B cell (primary cell): Measurements from ENCODE around the gene DOC2B. TPM values are rescaled to one million over a fixed set of nuclear protein-coding genes. Genes with fewer than 3 reads are reported as not detected.

Experiments
- ATAC-seq: fragments of 200-7000 bp; cut with Tn5 transposase; one replicate; pipeline ENCODE4 v1.10.0; 2021; ENCODE audit warnings: low read depth, mild to moderate bottlenecking, moderate number of reproducible peaks, moderate library complexity
- CTCF ChIA-PET: fragments of 350-600 bp; sonication (Branson Sonifier 250); formaldehyde crosslinking; loops from one replicate; lab custom pipeline; 2021; ENCODE audit warnings: antibody characterized with exemption, inconsistent platforms; lab: Charles Lee
- POLR2A ChIA-PET: fragments of 350-600 bp; sonication (Branson Sonifier 250); formaldehyde crosslinking; loops from one replicate; lab custom pipeline; 2021; ENCODE audit warnings: antibody characterized with exemption; lab: Charles Lee
- DNase-seq: peaks from one replicate; pipeline ENCODE4 v3.0.0; 2013
- H2AFZ ChIP-seq: 2 replicates; pipeline ENCODE4 v1.6.1; 2012; ENCODE audit warnings: mild to moderate bottlenecking, low read depth, low read length; ENCODE audit not compliant: insufficient read depth, poor library complexity, severe bottlenecking
- H3K27ac ChIP-seq, 2 donors: 1 replicate in 1 of 2; 2 replicates in 1 of 2; pipeline ENCODE4 v1.5.1; 2012 to 2013; ENCODE audit warnings: low read length in 2 of 2, mild to moderate bottlenecking in 2 of 2, moderate library complexity in 1 of 2
- H3K27me3 ChIP-seq, 4 experiments: fragments of 200-600 bp in 1 of 4; sonication (generic) in 1 of 4; replicated peaks in 1 of 4; 1 replicate in 2 of 4; 2 replicates in 2 of 4; pipeline versions ENCODE4 v1.6.1 to v1.7.0; 2013 to 2016; ENCODE audit warnings: low read length in 3 of 4, mild to moderate bottlenecking in 2 of 4, mixed read lengths in 1 of 4, moderate library complexity in 1 of 4; ENCODE audit not compliant: insufficient read depth in 4 of 4, control insufficient read depth in 3 of 4; ENCODE audit errors: control extremely low read depth in 1 of 4
- H3K36me3 ChIP-seq, 2 experiments: replicated peaks in 1 of 2; 1 replicate in 1 of 2; 2 replicates in 1 of 2; pipeline versions ENCODE4 v1.6.1 to v1.7.1; 2013; ENCODE audit warnings: low read length in 1 of 2; ENCODE audit not compliant: insufficient read depth in 2 of 2, control insufficient read depth in 1 of 2; ENCODE audit errors: control extremely low read depth in 1 of 2, extremely low read depth in 1 of 2
- H3K4me1 ChIP-seq, 2 donors: fragments of 200-600 bp in 1 of 2; sonication (generic) in 1 of 2; 1 replicate in 1 of 2; 2 replicates in 1 of 2; pipeline versions ENCODE4 v1.5.1 to v1.6.1; 2013 to 2017; ENCODE audit warnings: low read length in 2 of 2; ENCODE audit not compliant: control insufficient read depth in 2 of 2, insufficient read depth in 2 of 2
- H3K4me2 ChIP-seq: replicated peaks from 2 replicates; pipeline ENCODE3; 2012; ENCODE audit warnings: mild to moderate bottlenecking, low read depth, low read length; ENCODE audit not compliant: poor library complexity, severe bottlenecking
- H3K4me3 ChIP-seq, 5 experiments: fragments of 200-600 bp in 1 of 5; sonication (generic) in 1 of 5; 1 replicate in 3 of 5; 2 replicates in 2 of 5; pipeline versions ENCODE4 v1.5.1 to v1.7.0; 2011 to 2016; ENCODE audit warnings: low read length in 4 of 5, mild to moderate bottlenecking in 4 of 5, low read depth in 2 of 5, control low read depth in 1 of 5, moderate library complexity in 1 of 5; ENCODE audit not compliant: insufficient read depth in 1 of 5; ENCODE audit errors: control extremely low read depth in 1 of 5, extremely low read depth in 1 of 5
- H3K79me2 ChIP-seq: fragments of 200-600 bp; sonication (generic); one replicate; pipeline ENCODE4 v1.6.0; 2016; ENCODE audit warnings: low read length; ENCODE audit not compliant: control insufficient read depth, insufficient read depth
- H3K9ac ChIP-seq: fragments of 200-600 bp; sonication (generic); 2 replicates; pipeline ENCODE4 v1.6.1; 2017; ENCODE audit warnings: mild to moderate bottlenecking, low read length, moderate library complexity
- H3K9me3 ChIP-seq, 3 donors: one replicate each; pipeline versions ENCODE4 v1.6.1 to v1.7.1; 2013; ENCODE audit warnings: low read length in 2 of 3; ENCODE audit not compliant: control insufficient read depth in 2 of 3, insufficient read depth in 1 of 3; ENCODE audit errors: control extremely low read depth in 1 of 3
- H4K20me1 ChIP-seq: 2 replicates; pipeline ENCODE4 v1.6.0; 2012; ENCODE audit warnings: mild to moderate bottlenecking, low read length; ENCODE audit not compliant: insufficient read depth, control insufficient read depth, poor library complexity, severe bottlenecking
- H3K27ac Mint-ChIP-seq: one replicate; pipeline ENCODE4 v1.8.0; 2021; ENCODE audit warnings: mixed read lengths
- H3K27me3 Mint-ChIP-seq: one replicate; pipeline ENCODE4 v1.8.0; 2021; ENCODE audit warnings: mixed read lengths
- H3K4me1 Mint-ChIP-seq: one replicate; pipeline ENCODE4 v1.8.0; 2021; ENCODE audit warnings: mixed read lengths
- H3K4me3 Mint-ChIP-seq: one replicate; pipeline ENCODE4 v1.8.0; 2021; ENCODE audit warnings: mixed read lengths
- H3K9me3 Mint-ChIP-seq: one replicate; pipeline ENCODE4 v1.8.0; 2022; ENCODE audit warnings: mixed read lengths; ENCODE audit not compliant: insufficient read depth
- CTCF ChIP-seq: fragments of 200-600 bp; IDR thresholded peaks from one replicate; pipeline ENCODE4 v1.8.0; 2022; ENCODE audit warnings: antibody characterized with exemption, mild to moderate bottlenecking
- EZH2 ChIP-seq: IDR thresholded peaks from 2 replicates; pipeline ENCODE4 v1.6.1; 2012; ENCODE audit warnings: borderline replicate concordance, low read depth, mild to moderate bottlenecking, moderate library complexity, low read length; ENCODE audit not compliant: insufficient read depth, poor library complexity, severe bottlenecking
- WGBS: methylation state at CpG from one replicate; pipeline ENCODE4 v1.1.5; 2013; ENCODE audit warnings: missing lambda C conversion rate; ENCODE audit not compliant: insufficient coverage; 5-methylcytosine and 5-hydroxymethylcytosine counted together
- intact Hi-C: fragments of 100-400 bp; cut with micrococcal nuclease; formaldehyde crosslinking; loops from one replicate; pipeline ENCODE4 v1.10.0; 2022
- polyA plus RNA-seq: library from polyadenylated mRNA; depleted of rRNA; stranded (reverse); fragments of >200 nt; gene quantifications from 2 replicates; pipeline ENCODE4 v1.2.3, GENCODE V29; 2012
- total RNA-seq, 2 donors: library from RNA; stranded (reverse); fragments of 120-200 nt in 1 of 2; gene quantifications; 1 replicate in 1 of 2; 2 replicates in 1 of 2; pipeline versions ENCODE4 v1.2.3 to v1.2.4, GENCODE V29; 2013 to 2022

DOC2B gene
- total and polyA plus RNA-seq, 2 donors (not counting 1 experiment from before 2014, with no cell fraction given): not detected

- Mint-ChIP-seq H3K4me3 (no peak overlapping the region), H3K27me3 (no peaks in the 10 kb centered on the region), H3K4me1 (peaks cover 8% of the 10 kb centered on the region), H3K9me3 (no peaks in the 10 kb centered on the region), H3K27ac (no peak overlapping the region)
- ATAC-seq (no peak), DNase-seq (no peak)
- Histone ChIP-seq H3K27me3 (no peaks in the 10 kb centered on the region), H3K4me2 (no peak overlapping the region), H2AFZ (no peak overlapping the region), H3K9ac (no peak overlapping the region), H3K9me3 (peaks cover 0 to 2% (median 0%) of the 10 kb centered on the region in 3 donors), H3K4me1 (peaks cover 4 to 14% of the 10 kb centered on the region in 2 donors), H4K20me1 (no peaks in the 10 kb centered on the region), H3K4me3 (no peak overlapping the region), H3K27ac (no peak overlapping the region), H3K79me2 (no peaks in the 10 kb centered on the region), H3K36me3 (no peaks in the 10 kb centered on the region)
- POLR2A ChIA-PET: no interaction called here
- CTCF ChIA-PET: no interaction called here
- intact Hi-C loops: no loop called here
- WGBS: 76% methylated on average over 9 of the region's 10 CpGs
- TF ChIP-seq EZH2 (no peak), CTCF (no peak)
These were observed 38.2 kb upstream of the DOC2B start for GRCh38 chr17:219696-220095.

GRCh38 chr17:218432-219110 lies 37.1 kb upstream of the DOC2B start:
- H3K4me2 ChIP-seq: no peak overlapping the region
- H3K9me3 ChIP-seq: peaks cover 0 to 2% (median 0%) of the 10 kb centered on the region in 3 donors
- intact Hi-C loops: no loop called here
- Mint-ChIP-seq H3K4me3 (no peak overlapping the region), H3K4me1 (peaks cover 8% of the 10 kb centered on the region), H3K27me3 (no peaks in the 10 kb centered on the region), H3K9me3 (no peaks in the 10 kb centered on the region), H3K27ac (no peak overlapping the region)
- ChIA-PET CTCF (no interaction called here), POLR2A (no interaction called here)
- no peak overlapping the region for H2AFZ ChIP-seq
- ATAC-seq (no peak), DNase-seq (no peak)
- TF ChIP-seq EZH2 (no peak), CTCF (no peak)
- no peaks in the 10 kb centered on the region for H3K27me3 ChIP-seq
- H3K36me3 ChIP-seq: no peaks in the 10 kb centered on the region
- H4K20me1 ChIP-seq: no peaks in the 10 kb centered on the region
- H3K27ac ChIP-seq: no peak overlapping the region
- 79% methylated on average over 5 of the region's 8 CpGs for WGBS
- no peak overlapping the region for H3K9ac ChIP-seq
- H3K4me3 ChIP-seq: no peak overlapping the region
- peaks cover 4 to 14% of the 10 kb centered on the region in 2 donors for H3K4me1 ChIP-seq
- no peaks in the 10 kb centered on the region for H3K79me2 ChIP-seq
